Colonic mucosa (tissue), 4 donors: Measurements from ENCODE around the gene HBEGF. TPM values are rescaled to one million over a fixed set of nuclear protein-coding genes. Genes with fewer than 3 reads are reported as not detected.

Experiments
- DNase-seq: peaks from one replicate; pipeline ENCODE4 v3.0.0-alpha.2; 2020
- H3K27ac ChIP-seq: fragments of 200-600 bp; one replicate; pipeline ENCODE4 v1.8.0; 2021
- H3K27me3 ChIP-seq: fragments of 200-600 bp; one replicate; pipeline ENCODE4 v1.8.0; 2021
- H3K36me3 ChIP-seq: fragments of 200-600 bp; one replicate; pipeline ENCODE4 v1.8.0; 2021
- H3K4me1 ChIP-seq: fragments of 200-600 bp; one replicate; pipeline ENCODE4 v1.8.0; 2021; ENCODE audit warnings: mild to moderate bottlenecking
- H3K4me3 ChIP-seq: fragments of 200-600 bp; one replicate; pipeline ENCODE4 v1.8.0; 2021
- H3K9ac ChIP-seq, 2 donors: one replicate each; pipeline ENCODE4 v1.7.0; 2013; ENCODE audit warnings: control low read depth in 2 of 2, low read depth in 2 of 2, low read length in 2 of 2
- H3K9me3 ChIP-seq: fragments of 200-600 bp; one replicate; pipeline ENCODE4 v1.8.0; 2021
- CTCF ChIP-seq: fragments of 200-600 bp; IDR thresholded peaks from one replicate; pipeline ENCODE4 v1.8.0; 2022; ENCODE audit warnings: antibody characterized with exemption, mild to moderate bottlenecking
- intact Hi-C: fragments of 100-400 bp; cut with DNase I; formaldehyde crosslinking; loops from one replicate; pipeline ENCODE4 v1.14.1; 2022
- total RNA-seq, 2 donors: library from RNA; stranded (reverse); fragmentation: NEBNext Ultra II Directional in 1 of 2; extraction: Animal tissue kit (Norgen Biotek cat#: 25700) in 1 of 2; gene quantifications; one replicate each; pipeline ENCODE4 v1.2.1, GENCODE V29; 2021
- donor health status: healthy.
- donor health status: DM: no; HTN: no; CAD: no.
- donor health status: DM: no; HTN: no; CAD: no.

The HBEGF gene
- total RNA-seq, 2 donors from 2014 or later: 4.3 to 14.6 TPM

- Histone ChIP-seq H3K4me3 (no peak overlapping the region), H3K27ac (no peak overlapping the region), H3K9ac (no peak overlapping the region), H3K4me1 (no peaks in the 10 kb centered on the region), H3K27me3 (no peaks in the 10 kb centered on the region), H3K9me3 (no peaks in the 10 kb centered on the region), H3K36me3 (no peaks in the 10 kb centered on the region)
- TF ChIP-seq CTCF: no peak
- DNase-seq: no peak
- intact Hi-C loops: no loop called here
Measured at GRCh38 chr5:140294753-140295152, 51.6 kb downstream of the HBEGF start.

GRCh38 chr5:140293849-140294100, 52.6 kb downstream of the HBEGF start:
- H3K9ac ChIP-seq: no peak overlapping the region
- no peak for DNase-seq
- intact Hi-C loops: no loop called here
- H3K27me3 ChIP-seq: no peaks in the 10 kb centered on the region
- no peaks in the 10 kb centered on the region for H3K36me3 ChIP-seq
- H3K9me3 ChIP-seq: no peaks in the 10 kb centered on the region
- no peak overlapping the region for H3K27ac ChIP-seq
- H3K4me3 ChIP-seq: no peak overlapping the region
- no peak for TF ChIP-seq CTCF
- no peaks in the 10 kb centered on the region for H3K4me1 ChIP-seq

- Histone ChIP-seq H3K36me3 (no peaks in the 10 kb centered on the region), H3K4me1 (no peaks in the 10 kb centered on the region)
- no peak for DNase-seq
Measured at GRCh38 chr5:140293091-140293848, 53.1 kb downstream of the HBEGF start.

GRCh38 chr5:140292212-140293036, 54.0 kb downstream of the HBEGF start:
- no peaks in the 10 kb centered on the region for H3K27me3 ChIP-seq
- H3K36me3 ChIP-seq: no peaks in the 10 kb centered on the region
- H3K9ac ChIP-seq: no peak overlapping the region
- H3K9me3 ChIP-seq: no peaks in the 10 kb centered on the region
- H3K27ac ChIP-seq: no peak overlapping the region
- intact Hi-C loops: no loop called here
- no peak for DNase-seq
- TF ChIP-seq CTCF: no peak
- no peak overlapping the region for H3K4me3 ChIP-seq
- H3K4me1 ChIP-seq: no peaks in the 10 kb centered on the region

More at GRCh38 chr5:140293091-140293848, 53.1 kb downstream of the HBEGF start:
- Histone ChIP-seq H3K4me3 (no peak overlapping the region), H3K27ac (no peak overlapping the region), H3K27me3 (no peaks in the 10 kb centered on the region), H3K9ac (no peak overlapping the region), H3K9me3 (no peaks in the 10 kb centered on the region)
- intact Hi-C loops: no loop called here
- TF ChIP-seq CTCF: no peak

- Histone ChIP-seq H3K4me3 (no peak overlapping the region), H3K36me3 (no peaks in the 10 kb centered on the region), H3K9me3 (no peaks in the 10 kb centered on the region), H3K4me1 (no peaks in the 10 kb centered on the region), H3K9ac (no peak overlapping the region), H3K27me3 (no peaks in the 10 kb centered on the region), H3K27ac (no peak overlapping the region)
- TF ChIP-seq CTCF: no peak
- no peak for DNase-seq
- intact Hi-C loops: no loop called here
Measured at GRCh38 chr5:140287801-140288521, 58.4 kb downstream of the HBEGF start.
